ENCODE data around the gene SHOX.
"Not testable (repeated sequence)": the region's sequence is repeated elsewhere in the genome, so short reads cannot be mapped to it uniquely, and the experiment has no call there.

The SHOX gene

DNA sequence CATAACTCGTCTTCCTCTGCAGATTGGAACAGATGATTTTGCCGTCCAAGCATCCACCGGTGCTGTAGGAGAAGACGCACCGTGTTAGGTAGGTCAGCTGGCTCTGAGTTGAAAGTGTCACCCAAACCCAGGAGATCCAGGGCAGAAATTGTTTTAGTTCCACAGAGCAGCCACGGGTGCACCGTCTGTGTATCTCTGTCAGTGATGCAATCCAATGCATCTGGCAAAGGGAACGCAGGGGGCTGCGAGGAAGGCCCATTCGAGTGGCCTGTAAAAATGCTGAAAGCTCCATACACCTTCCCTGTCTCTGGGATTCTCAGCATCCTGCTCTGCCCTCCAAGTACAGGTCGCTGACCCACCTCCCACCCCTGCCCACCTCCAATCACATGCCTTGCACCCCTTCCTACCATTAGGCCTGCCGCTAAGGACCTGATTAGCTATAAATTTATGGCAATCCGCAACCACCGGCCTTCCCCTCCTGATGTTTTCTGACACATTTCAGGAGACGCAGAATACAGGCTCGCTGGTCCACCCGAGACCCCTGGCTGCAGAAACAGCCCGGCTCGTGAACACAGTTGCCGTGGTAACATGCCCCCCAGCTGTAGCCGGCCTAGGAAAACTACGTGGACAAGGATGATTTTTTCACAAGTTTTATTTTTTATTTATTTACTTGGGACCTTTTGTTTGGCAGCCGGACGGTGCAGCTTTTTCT is 39.7 kb upstream of the SHOX start:
- TF ChIP-seq, protein P1, sequence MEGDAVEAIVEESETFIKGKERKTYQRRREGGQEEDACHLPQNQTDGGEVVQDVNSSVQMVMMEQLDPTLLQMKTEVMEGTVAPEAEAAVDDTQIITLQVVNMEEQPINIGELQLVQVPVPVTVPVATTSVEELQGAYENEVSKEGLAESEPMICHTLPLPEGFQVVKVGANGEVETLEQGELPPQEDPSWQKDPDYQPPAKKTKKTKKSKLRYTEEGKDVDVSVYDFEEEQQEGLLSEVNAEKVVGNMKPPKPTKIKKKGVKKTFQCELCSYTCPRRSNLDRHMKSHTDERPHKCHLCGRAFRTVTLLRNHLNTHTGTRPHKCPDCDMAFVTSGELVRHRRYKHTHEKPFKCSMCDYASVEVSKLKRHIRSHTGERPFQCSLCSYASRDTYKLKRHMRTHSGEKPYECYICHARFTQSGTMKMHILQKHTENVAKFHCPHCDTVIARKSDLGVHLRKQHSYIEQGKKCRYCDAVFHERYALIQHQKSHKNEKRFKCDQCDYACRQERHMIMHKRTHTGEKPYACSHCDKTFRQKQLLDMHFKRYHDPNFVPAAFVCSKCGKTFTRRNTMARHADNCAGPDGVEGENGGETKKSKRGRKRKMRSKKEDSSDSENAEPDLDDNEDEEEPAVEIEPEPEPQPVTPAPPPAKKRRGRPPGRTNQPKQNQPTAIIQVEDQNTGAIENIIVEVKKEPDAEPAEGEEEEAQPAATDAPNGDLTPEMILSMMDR (IDR thresholded peaks at IDR 0.05; ENCODE audit: low read depth, low read length): no peak
- no peak overlapping the region for H3K4me3 ChIP-seq (replicated peaks in 1 of 2; ENCODE audit: low read depth in 2 of 2, low read length in 2 of 2)
- DNase-seq (ENCODE audit: low read depth in 2 of 2): no peak

DNA sequence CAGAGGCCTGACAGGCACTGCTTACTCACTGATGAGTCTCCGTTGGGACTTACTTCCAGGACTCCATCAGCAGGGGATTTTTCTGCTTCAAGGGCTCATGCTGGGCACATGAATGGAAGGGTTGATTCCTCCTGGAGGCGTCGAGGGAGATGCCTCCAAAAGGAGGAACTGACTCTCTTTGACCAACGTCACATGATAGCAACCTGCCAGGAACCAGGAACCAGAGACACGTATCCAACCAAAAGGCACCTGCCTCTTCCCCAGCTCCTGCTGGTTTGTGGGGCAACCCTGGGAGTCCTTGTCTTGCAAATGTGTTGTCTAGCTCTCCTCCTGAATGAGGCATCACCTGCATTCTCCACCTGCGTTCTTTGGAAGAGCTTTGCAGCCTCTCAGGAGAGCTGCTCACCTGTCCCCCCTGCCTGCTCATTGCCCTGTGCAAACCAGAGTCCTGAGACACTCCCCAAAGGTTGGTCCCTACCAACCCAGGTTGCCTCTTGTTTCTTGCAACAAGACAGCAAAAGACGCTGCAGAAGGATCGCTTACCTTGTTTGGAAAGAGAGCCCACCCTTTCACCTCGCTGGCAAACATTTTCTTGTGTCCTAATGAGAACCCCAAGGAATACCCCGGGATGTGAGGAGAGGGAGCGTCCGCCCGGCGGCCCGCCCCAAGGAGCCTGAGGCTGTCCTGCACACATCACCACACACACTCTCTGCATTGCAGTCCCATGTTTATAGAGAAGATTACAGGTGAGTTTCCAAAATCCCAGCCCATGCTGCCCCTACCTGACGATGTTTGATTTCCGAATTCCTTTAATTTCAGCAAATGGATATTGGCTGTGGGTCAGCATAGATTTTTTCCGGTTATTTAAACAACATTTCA is 30.5 kb upstream of the SHOX start:
- TF ChIP-seq, protein P1 (IDR thresholded peaks at IDR 0.05; ENCODE audit: low read depth, low read length): no peak
- no peak overlapping the region for H3K4me3 ChIP-seq (replicated peaks in 1 of 2; ENCODE audit: low read depth in 2 of 2, low read length in 2 of 2)
- no peak for DNase-seq (ENCODE audit: low read depth in 2 of 2)

DNA sequence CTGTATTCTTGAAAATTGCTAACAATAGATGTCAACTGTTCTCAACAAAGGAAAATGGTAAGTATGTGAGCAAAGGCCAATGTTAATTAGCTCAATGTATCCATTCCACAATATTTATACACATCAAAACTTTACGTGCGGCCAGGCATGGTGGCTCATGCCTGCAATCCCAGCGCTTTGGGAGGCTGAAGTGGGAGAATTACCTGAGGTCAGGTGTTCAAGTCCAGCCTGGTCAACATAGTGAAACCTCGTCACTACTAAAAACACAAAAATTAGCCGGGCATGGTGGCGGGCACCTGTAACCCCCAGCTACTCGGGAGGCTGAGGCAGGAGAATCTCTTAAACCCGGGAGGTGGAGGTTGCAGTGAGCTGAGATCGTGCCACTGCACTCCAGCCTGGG is 27.6 kb upstream of the SHOX start:
- not testable (repeated sequence) for H3K4me3 ChIP-seq (replicated peaks in 1 of 2; ENCODE audit: low read depth in 2 of 2, low read length in 2 of 2); DNase-seq (ENCODE audit: low read depth in 2 of 2)

DNA sequence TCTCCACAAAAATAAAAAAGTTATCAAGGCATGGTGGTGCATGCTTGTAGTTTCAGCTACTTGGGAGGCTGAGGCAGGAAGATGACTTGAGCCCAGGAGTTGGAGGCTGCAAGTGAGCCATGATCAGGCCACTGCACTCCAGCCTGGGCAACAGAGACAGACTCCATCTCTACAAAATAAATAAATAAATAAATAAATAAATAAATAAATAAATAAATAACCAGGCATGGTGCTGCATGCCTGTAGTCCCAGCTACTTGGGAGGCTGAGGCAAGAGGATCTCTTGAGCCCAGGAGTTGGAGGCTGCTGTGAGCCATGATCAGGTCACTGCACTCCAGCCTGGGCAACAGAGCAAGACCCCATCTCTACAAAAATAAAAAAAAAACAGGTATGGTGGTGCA is 26.0 kb upstream of the SHOX start:
- not testable (repeated sequence) for DNase-seq (ENCODE audit: low read depth in 2 of 2); H3K4me3 ChIP-seq (replicated peaks in 1 of 2; ENCODE audit: low read depth in 2 of 2, low read length in 2 of 2)

DNA sequence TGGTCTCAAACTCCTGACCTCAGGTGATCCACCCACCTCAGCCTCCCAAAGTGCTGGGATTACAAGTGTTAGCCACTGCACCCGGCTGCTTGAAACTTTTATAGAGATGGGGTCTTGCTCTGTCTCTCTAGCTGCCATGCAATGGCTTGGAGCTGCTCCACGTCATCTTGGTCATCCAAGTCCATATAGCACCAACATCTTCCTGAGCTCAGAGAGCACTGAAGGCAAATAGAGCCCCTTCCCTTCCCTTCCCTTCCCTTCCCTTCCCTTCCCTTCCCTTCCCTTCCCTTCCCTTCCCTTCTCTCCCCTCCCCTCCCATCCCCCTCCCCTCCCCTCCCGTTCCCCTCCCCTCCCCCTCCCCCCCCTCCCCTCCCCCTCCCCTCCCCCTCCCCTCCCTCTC is 22.5 kb upstream of the SHOX start:
- H3K4me3 ChIP-seq (replicated peaks in 1 of 2; ENCODE audit: low read depth in 2 of 2, low read length in 2 of 2); DNase-seq (ENCODE audit: low read depth in 2 of 2): not testable (repeated sequence)

DNA sequence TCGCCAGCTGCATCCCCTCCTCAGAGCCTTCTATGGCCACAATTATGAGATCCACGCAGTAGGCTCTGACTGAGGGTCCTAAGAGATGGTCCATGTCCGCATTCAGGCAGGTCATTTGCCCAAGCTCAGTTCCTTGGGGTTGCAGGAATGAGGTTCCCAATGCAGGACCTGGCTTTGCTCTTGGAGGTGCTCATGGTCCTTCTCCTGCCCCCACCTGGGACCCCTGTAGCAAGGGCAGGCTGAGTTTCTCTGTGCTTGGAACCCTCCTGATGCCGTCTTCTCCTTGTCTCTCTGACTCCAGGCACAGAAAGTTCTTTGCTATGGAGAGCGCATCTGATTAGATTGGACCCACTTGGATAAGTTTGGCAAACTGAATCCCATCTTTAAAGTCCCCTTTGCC is 16.5 kb upstream of the SHOX start:
- DNase-seq (ENCODE audit: low read depth in 2 of 2): no peak
- TF ChIP-seq, protein P1 (IDR thresholded peaks at IDR 0.05; ENCODE audit: low read depth, low read length): no peak
- H3K4me3 ChIP-seq (replicated peaks in 1 of 2; ENCODE audit: low read depth in 2 of 2, low read length in 2 of 2): no peak overlapping the region

DNA sequence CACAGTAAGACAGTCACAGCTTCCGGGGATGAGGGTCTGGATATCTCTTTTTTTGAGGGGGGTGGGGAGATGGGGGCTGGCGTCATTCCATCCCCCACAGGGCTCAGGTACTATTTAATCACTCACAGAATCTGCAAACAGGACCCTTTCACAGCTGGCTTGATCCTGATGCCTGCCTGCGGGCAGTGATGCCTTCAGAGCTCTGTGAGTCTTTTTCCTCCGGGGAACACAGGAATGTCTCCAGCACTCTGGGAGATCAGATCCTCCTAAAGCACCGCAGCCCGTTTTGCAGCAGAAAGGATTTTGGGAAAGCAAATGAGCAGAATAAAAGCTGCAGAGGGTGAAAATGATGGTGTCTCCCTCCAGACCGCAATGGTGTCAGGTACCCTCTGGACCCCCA is 13.2 kb upstream of the SHOX start:
- no peak for DNase-seq (ENCODE audit: low read depth in 2 of 2)
- TF ChIP-seq, protein P1 (IDR thresholded peaks at IDR 0.05; ENCODE audit: low read depth, low read length): no peak
- no peak overlapping the region for H3K4me3 ChIP-seq (replicated peaks in 1 of 2; ENCODE audit: low read depth in 2 of 2, low read length in 2 of 2)

DNA sequence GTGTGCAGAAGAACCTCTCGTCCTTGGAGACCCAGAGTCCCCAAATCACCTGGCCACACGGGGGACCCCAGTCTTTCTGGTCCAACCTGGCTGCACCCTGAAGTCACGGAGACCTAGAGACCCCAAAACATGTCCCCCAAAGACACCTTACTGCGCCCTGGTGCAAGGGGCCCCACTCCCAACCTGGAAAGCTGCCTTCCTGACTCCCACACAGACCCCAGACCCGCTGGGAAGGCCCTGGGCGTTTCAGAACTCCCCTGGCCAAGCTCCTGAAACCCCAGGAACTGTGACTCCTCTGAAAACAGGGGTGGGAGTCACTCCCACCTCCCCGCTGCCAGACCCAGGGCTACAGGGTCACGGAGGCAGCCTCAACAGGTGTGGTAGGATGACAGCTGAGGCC is 12.7 kb upstream of the SHOX start:
- TF ChIP-seq, protein P1 (IDR thresholded peaks at IDR 0.05; ENCODE audit: low read depth, low read length): no peak
- H3K4me3 ChIP-seq (replicated peaks in 1 of 2; ENCODE audit: low read depth in 2 of 2, low read length in 2 of 2): no peak overlapping the region
- no peak for DNase-seq (ENCODE audit: low read depth in 2 of 2)

DNA sequence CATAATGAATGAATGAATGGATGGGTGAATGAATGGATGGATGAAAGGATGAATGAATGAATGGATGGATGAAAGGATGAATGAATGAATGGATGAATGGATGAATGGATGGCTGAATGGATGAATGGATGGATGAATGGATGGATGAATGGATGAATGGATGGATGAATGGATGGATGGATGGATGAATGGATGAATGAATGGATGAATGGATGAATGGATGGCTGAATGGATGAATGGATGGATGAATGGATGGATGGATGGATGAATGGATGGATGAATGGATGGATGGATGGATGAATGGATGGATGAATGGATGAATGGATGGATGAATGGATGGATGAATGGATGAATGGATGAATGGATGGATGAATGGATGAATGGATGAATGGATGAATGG is 12.3 kb upstream of the SHOX start:
- not testable (repeated sequence) for DNase-seq (ENCODE audit: low read depth in 2 of 2); H3K4me3 ChIP-seq (replicated peaks in 1 of 2; ENCODE audit: low read depth in 2 of 2, low read length in 2 of 2)

Data from cardiac fibroblast (primary cell).